OCI-LY3 (cell line): ENCODE results near the gene CCDC175.

Source experiments
- EZH2phosphoT487 ChIP-seq: fragments of 200-600 bp; shearing (Covaris generic); IDR thresholded peaks from 2 replicates; pipeline ENCODE4 v1.6.1; 2018; ENCODE audit warnings: antibody characterized with exemption, mixed run types, low read depth
- TF ChIP-seq, protein P1 (sequence below): fragments of 200-600, 300-600 bp; sonication (generic); IDR thresholded peaks from 2 replicates; pipeline ENCODE4 v1.5.1; 2014; ENCODE audit warnings: antibody characterized with exemption, low read length, low read depth

DNA sequence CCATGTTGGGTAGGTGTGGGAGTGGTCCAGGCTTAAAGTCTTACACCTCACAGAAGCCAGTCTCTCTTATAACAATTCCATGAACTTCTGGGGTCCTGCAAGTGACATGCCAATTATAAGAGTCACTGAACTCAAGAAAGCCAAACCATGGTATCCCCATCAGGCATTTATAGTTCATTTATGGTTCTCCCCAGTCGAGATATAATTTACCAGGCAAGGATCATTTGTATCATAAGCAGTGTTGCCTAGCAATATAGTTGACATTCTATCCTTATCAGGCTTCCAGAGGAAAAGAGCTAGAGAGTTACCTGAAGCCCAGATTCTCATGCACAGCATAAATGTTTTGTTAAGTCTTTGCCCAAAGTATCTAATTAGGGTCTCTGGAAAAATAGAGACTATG, 84.2 kb downstream of the CCDC175 start:
- TF ChIP-seq, protein P1, sequence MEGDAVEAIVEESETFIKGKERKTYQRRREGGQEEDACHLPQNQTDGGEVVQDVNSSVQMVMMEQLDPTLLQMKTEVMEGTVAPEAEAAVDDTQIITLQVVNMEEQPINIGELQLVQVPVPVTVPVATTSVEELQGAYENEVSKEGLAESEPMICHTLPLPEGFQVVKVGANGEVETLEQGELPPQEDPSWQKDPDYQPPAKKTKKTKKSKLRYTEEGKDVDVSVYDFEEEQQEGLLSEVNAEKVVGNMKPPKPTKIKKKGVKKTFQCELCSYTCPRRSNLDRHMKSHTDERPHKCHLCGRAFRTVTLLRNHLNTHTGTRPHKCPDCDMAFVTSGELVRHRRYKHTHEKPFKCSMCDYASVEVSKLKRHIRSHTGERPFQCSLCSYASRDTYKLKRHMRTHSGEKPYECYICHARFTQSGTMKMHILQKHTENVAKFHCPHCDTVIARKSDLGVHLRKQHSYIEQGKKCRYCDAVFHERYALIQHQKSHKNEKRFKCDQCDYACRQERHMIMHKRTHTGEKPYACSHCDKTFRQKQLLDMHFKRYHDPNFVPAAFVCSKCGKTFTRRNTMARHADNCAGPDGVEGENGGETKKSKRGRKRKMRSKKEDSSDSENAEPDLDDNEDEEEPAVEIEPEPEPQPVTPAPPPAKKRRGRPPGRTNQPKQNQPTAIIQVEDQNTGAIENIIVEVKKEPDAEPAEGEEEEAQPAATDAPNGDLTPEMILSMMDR: no peak
- TF ChIP-seq EZH2phosphoT487: no peak
